ENCODE data around the gene MRNIP. TPM values are rescaled to one million over a fixed set of nuclear protein-coding genes. Genes with fewer than 3 reads are reported as not detected.

MRNIP gene
- total and polyA plus RNA-seq, 7 experiments from 2014 or later: 19.4 to 133 (median 40.2) TPM

DNA sequence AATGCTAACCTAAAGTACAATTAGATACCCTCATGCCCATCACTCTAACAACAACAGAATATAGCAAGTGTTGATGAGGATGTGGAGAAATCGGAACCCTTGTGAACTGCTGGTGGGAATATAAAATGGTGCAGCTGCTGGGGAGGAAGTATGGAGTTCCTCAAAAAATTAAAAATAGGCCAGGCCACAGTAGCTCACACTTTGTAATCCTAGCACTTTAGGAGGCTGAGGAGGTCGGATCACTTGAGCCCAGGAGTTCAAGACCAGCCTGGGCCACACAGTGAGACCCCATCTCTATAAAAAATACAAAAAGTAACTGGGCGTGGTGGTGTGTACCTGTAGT, 18.0 kb upstream of the MRNIP start:
- CTCF ChIA-PET: no interaction called here
- H3K4me3 Mint-ChIP-seq: no peak overlapping the region
- ATAC-seq: no peak
- Histone ChIP-seq H3K4me3 (ENCODE audit: low read length) (no peak overlapping the region), H3K4me1 (ENCODE audit: control insufficient read depth in 2 of 2, insufficient read depth in 2 of 2, low read length in 2 of 2) (no peaks in the 10 kb centered on the region), H3K36me3 (ENCODE audit: control insufficient read depth in 2 of 3, insufficient read depth in 3 of 3, low read length in 3 of 3) (peaks cover 0 to 83% (median 15%) of the 10 kb centered on the region in 3 experiments), H3K27ac (ENCODE audit: low read depth, low read length) (no peak overlapping the region), H3K27me3 (ENCODE audit: control insufficient read depth in 2 of 2, insufficient read depth in 2 of 2, low read length in 2 of 2) (no peaks in the 10 kb centered on the region), H3K9me3 (ENCODE audit: control insufficient read depth in 2 of 3, low read length in 3 of 3) (no peaks in the 10 kb centered on the region)
- no peak for DNase-seq
- H3K36me3 Mint-ChIP-seq: peaks cover 0 to 15% (median 10%) of the 10 kb centered on the region in 5 donors
- intact Hi-C loops (cut with micrococcal nuclease): no loop called here
- H3K27ac Mint-ChIP-seq: no peak overlapping the region
- H3K27me3 Mint-ChIP-seq: no peaks in the 10 kb centered on the region
- no peaks in the 10 kb centered on the region for H3K4me1 Mint-ChIP-seq
- POLR2A ChIA-PET: interaction anchor here (0.9 kb wide), 1 partner anchor 49 kb away, joined by 3 read pairs; no protein-coding TSS in a partner anchor
- H3K9me3 Mint-ChIP-seq: no peaks in the 10 kb centered on the region

DNA sequence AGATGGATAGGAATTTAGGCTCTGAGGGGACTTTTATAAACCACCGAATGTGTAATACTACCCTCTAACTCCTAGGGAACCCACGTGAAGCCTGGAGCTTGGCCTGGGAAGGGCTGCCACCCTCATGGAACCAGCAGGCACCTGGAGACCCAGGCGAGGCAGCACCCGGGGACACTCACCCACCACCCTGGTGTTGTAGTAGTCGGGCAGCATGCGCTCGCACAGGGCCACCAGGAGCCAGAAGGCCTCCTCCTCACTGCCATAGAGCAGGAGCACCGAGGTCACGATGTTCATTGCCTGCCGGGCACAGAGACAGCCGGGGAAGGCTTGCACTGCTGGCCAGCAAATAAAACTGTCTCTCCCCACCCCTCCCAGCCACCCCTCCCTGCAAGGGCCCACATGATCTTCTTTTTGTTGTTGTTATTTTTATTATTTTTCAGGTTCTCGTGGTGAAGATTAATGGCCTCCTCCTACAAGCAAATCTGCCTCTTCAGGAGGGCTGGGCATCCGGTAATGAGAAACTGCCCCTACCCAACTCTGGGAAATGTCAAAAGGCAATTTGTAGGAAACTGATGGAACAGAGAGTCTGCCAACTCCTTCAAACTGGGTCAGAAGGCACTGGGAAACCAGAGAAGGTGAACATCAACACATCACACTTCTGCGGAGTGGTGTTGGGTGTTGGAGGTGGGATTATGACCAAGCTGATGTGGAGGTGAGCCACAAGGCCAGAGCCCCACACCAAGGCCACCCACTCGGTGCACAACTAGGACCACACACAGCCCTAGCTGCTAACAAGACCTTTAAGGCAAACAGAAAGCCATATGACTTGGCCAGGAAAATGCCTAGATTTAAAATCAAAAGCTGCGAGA, 17.4 kb upstream of the MRNIP start:
- CTCF ChIA-PET: no interaction called here
- ATAC-seq: no peak
- Mint-ChIP-seq H3K9me3 (no peaks in the 10 kb centered on the region), H3K27ac (no peak overlapping the region), H3K36me3 (peaks cover 0 to 20% (median 8%) of the 10 kb centered on the region in 5 donors), H3K4me3 (no peak overlapping the region), H3K27me3 (no peaks in the 10 kb centered on the region), H3K4me1 (no peaks in the 10 kb centered on the region)
- no peaks in the 10 kb centered on the region for H3K4me1 ChIP-seq (ENCODE audit: control insufficient read depth in 2 of 2, insufficient read depth in 2 of 2, low read length in 2 of 2)
- H3K27ac ChIP-seq (ENCODE audit: low read depth, low read length): no peak overlapping the region
- DNase-seq: no peak
- H3K36me3 ChIP-seq (ENCODE audit: control insufficient read depth in 2 of 3, insufficient read depth in 3 of 3, low read length in 3 of 3): peaks cover 0 to 86% (median 15%) of the 10 kb centered on the region in 3 experiments
- intact Hi-C loops (cut with micrococcal nuclease): no loop called here
- H3K27me3 ChIP-seq (ENCODE audit: control insufficient read depth in 2 of 2, insufficient read depth in 2 of 2, low read length in 2 of 2): no peaks in the 10 kb centered on the region
- H3K4me3 ChIP-seq (ENCODE audit: low read length): no peak overlapping the region
- no peaks in the 10 kb centered on the region for H3K9me3 ChIP-seq (ENCODE audit: control insufficient read depth in 2 of 3, low read length in 3 of 3)
- POLR2A ChIA-PET: no interaction called here

DNA sequence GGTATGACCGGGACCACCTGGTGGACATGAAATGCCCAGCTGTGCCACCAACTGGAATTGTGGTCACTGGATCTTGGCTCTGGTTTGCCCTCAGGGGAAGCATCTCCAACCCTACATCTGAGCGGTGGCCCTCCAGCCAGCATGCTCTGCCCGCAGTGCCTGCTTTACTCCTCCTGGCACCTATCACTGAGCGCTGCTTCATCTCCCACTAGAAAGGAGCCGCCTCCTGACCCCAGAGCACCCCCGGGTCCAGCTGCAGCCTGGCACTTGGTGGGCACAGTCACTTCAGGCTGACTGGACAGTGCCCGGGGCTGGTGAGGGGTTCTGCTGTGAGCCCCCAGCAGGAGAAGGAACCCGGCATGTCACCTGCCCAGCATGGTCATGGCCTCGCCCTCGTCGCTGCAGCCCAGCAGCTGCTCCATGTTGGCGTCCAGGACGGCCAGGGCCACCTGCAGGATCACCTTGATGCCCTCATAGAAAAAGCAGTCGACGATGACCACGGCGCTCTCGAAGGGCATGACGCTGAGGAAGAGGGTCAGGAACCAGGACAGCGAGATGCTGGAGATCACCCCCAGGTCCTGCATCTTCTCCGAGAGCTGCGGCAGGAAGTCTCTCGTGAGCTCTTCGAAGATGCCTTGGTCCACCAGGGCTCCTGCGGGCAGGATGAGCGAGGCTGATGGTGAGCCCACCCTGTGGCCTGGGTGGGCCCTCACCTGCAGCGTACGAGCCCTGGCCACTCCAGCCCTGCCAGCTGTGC, 16.1 kb upstream of the MRNIP start:
- Histone ChIP-seq H3K36me3 (ENCODE audit: control insufficient read depth in 2 of 3, insufficient read depth in 3 of 3, low read length in 3 of 3) (peaks cover 0 to 88% (median 15%) of the 10 kb centered on the region in 3 experiments), H3K4me1 (ENCODE audit: control insufficient read depth in 2 of 2, insufficient read depth in 2 of 2, low read length in 2 of 2) (no peaks in the 10 kb centered on the region), H3K9me3 (ENCODE audit: control insufficient read depth in 2 of 3, low read length in 3 of 3) (no peaks in the 10 kb centered on the region), H3K4me3 (ENCODE audit: low read length) (no peak overlapping the region), H3K27me3 (ENCODE audit: control insufficient read depth in 2 of 2, insufficient read depth in 2 of 2, low read length in 2 of 2) (no peaks in the 10 kb centered on the region), H3K27ac (ENCODE audit: low read depth, low read length) (no peak overlapping the region)
- peaks cover 0 to 25% (median 12%) of the 10 kb centered on the region in 5 donors for H3K36me3 Mint-ChIP-seq
- intact Hi-C loops (cut with micrococcal nuclease): no loop called here
- DNase-seq (no peak), ATAC-seq (no peak)
- no peaks in the 10 kb centered on the region for H3K27me3 Mint-ChIP-seq
- no peaks in the 10 kb centered on the region for H3K9me3 Mint-ChIP-seq
- H3K27ac Mint-ChIP-seq: no peak overlapping the region
- ChIA-PET CTCF (interaction anchor here (0.6 kb wide), 1 partner anchor 28 kb away, joined by 5 read pairs; no protein-coding TSS in a partner anchor), POLR2A (no interaction called here)
- no peak overlapping the region for H3K4me3 Mint-ChIP-seq
- H3K4me1 Mint-ChIP-seq: no peaks in the 10 kb centered on the region

DNA sequence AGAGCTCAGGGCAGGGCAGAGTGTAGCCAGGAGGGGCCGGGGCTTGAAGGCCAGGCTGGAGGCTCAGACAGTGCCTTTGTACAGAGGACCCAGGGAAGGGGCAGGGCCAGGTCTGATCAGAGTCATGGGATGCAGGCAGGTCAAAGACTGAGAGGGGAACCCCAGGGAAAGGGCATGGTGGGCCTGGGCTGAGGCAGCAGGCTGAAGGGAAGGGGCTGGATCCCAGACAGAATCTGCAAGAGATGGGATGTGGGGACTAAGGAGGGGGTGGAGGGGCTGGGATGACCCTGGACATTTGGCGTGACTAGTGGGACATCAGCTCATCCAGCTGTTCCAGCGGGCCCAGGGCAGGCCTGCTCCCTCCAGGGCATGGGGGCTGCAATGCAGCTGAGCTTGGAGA, 15.5 kb upstream of the MRNIP start:
- Mint-ChIP-seq H3K36me3 (peaks cover 0 to 25% (median 12%) of the 10 kb centered on the region in 5 donors), H3K9me3 (no peaks in the 10 kb centered on the region), H3K27me3 (no peaks in the 10 kb centered on the region), H3K4me1 (no peaks in the 10 kb centered on the region), H3K27ac (no peak overlapping the region), H3K4me3 (no peak overlapping the region)
- intact Hi-C loops (cut with micrococcal nuclease): no loop called here
- Histone ChIP-seq H3K4me1 (ENCODE audit: control insufficient read depth in 2 of 2, insufficient read depth in 2 of 2, low read length in 2 of 2) (no peaks in the 10 kb centered on the region), H3K27me3 (ENCODE audit: control insufficient read depth in 2 of 2, insufficient read depth in 2 of 2, low read length in 2 of 2) (no peaks in the 10 kb centered on the region), H3K9me3 (ENCODE audit: control insufficient read depth in 2 of 3, low read length in 3 of 3) (no peaks in the 10 kb centered on the region), H3K4me3 (ENCODE audit: low read length) (no peak overlapping the region), H3K36me3 (ENCODE audit: control insufficient read depth in 2 of 3, insufficient read depth in 3 of 3, low read length in 3 of 3) (peaks cover 0 to 85% (median 15%) of the 10 kb centered on the region in 3 experiments), H3K27ac (ENCODE audit: low read depth, low read length) (no peak overlapping the region)
- ChIA-PET CTCF (no interaction called here), POLR2A (no interaction called here)
- no peak for DNase-seq
- no peak for ATAC-seq

DNA sequence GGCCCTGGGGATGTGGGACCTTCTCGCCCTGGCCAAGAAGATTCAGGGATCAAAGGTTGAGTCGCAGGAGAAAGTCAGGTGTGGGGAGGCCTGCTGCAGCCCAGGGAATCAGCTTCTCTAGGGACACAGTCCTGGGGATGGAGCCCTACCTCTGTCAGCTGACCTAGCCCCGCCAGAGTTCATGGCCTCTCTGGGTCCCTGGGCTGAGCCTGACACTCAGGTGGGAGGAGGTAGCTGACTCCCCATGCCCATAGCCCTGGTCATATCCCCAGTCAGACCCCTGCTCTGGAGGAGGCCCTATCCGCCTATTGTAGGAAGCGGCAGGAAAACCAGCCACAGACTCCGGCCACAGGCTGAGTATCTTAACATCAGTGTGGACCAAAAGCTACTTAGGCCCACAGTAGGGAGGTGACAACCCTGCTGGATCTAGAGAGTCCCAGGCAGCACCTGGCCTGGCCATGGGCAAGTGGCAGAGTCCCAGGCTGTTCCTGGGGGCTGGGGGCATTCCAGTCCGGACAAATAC, 15.0 kb upstream of the MRNIP start:
- Mint-ChIP-seq H3K4me3 (no peak overlapping the region), H3K9me3 (no peaks in the 10 kb centered on the region), H3K27ac (no peak overlapping the region), H3K36me3 (peaks cover 0 to 25% (median 12%) of the 10 kb centered on the region in 5 donors), H3K4me1 (no peaks in the 10 kb centered on the region), H3K27me3 (no peaks in the 10 kb centered on the region)
- Histone ChIP-seq H3K4me1 (ENCODE audit: control insufficient read depth in 2 of 2, insufficient read depth in 2 of 2, low read length in 2 of 2) (no peaks in the 10 kb centered on the region), H3K9me3 (ENCODE audit: control insufficient read depth in 2 of 3, low read length in 3 of 3) (no peaks in the 10 kb centered on the region), H3K4me3 (ENCODE audit: low read length) (no peak overlapping the region), H3K27me3 (ENCODE audit: control insufficient read depth in 2 of 2, insufficient read depth in 2 of 2, low read length in 2 of 2) (no peaks in the 10 kb centered on the region), H3K27ac (ENCODE audit: low read depth, low read length) (no peak overlapping the region), H3K36me3 (ENCODE audit: control insufficient read depth in 2 of 3, insufficient read depth in 3 of 3, low read length in 3 of 3) (peaks cover 0 to 80% (median 15%) of the 10 kb centered on the region in 3 experiments)
- ChIA-PET CTCF (no interaction called here), POLR2A (no interaction called here)
- intact Hi-C loops (cut with micrococcal nuclease): no loop called here
- ATAC-seq: no peak
- no peak for DNase-seq

DNA sequence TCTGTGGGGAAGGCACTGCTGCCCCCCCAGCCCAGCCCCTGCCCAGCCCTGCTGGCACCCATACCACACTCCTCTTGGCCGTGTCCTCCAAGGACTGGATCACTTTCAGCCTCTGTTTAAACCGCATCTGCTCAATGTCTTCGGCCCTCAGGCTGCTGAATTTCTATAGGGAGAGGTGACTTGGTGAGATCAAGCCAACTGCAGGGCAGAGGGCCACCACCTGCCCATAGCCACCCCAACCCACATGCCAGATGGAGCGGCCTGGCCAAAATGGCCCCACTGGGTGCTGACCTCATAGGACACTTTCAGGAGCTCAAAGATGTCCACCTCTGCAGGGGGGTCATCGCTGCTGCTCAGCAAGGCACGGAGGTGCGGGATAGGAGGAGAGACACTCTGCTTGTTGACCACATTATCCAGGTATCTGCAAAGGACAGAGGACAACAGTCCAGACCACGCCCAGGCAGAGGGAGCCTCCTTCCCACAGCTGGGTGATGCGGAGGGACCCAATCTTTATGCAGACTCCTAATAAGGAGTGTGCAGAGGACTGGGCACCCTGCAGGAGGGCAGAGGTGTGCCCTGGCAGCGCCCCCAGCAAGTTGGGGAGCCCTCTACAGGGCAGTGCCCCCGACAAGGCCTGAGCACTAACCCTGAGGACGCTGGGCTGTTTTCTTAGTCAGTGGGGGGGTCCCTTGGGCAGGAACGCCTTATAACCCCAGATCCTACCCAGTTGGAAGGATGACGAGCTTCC, 14.4 kb upstream of the MRNIP start:
- Mint-ChIP-seq H3K4me3 (no peak overlapping the region), H3K36me3 (peaks cover 0 to 25% (median 11%) of the 10 kb centered on the region in 5 donors), H3K27me3 (no peaks in the 10 kb centered on the region), H3K9me3 (no peaks in the 10 kb centered on the region), H3K4me1 (peaks cover 0 to 2% (median 0%) of the 10 kb centered on the region in 7 donors), H3K27ac (no peak overlapping the region)
- H3K4me1 ChIP-seq (ENCODE audit: control insufficient read depth in 2 of 2, insufficient read depth in 2 of 2, low read length in 2 of 2): no peaks in the 10 kb centered on the region
- no peak overlapping the region for H3K27ac ChIP-seq (ENCODE audit: low read depth, low read length)
- POLR2A ChIA-PET: interaction anchor here (0.5 kb wide), 1 partner anchor 114 kb away, joined by 3 read pairs; no protein-coding TSS in a partner anchor
- peaks cover 0 to 74% (median 15%) of the 10 kb centered on the region in 3 experiments for H3K36me3 ChIP-seq (ENCODE audit: control insufficient read depth in 2 of 3, insufficient read depth in 3 of 3, low read length in 3 of 3)
- ATAC-seq (no peak), DNase-seq (no peak)
- intact Hi-C loops (cut with micrococcal nuclease): no loop called here
- no peaks in the 10 kb centered on the region for H3K27me3 ChIP-seq (ENCODE audit: control insufficient read depth in 2 of 2, insufficient read depth in 2 of 2, low read length in 2 of 2)
- H3K4me3 ChIP-seq (ENCODE audit: low read length): no peak overlapping the region
- CTCF ChIA-PET: no interaction called here
- no peaks in the 10 kb centered on the region for H3K9me3 ChIP-seq (ENCODE audit: control insufficient read depth in 2 of 3, low read length in 3 of 3)

All from naive thymus-derived CD4-positive, alpha-beta T cell (primary cell).